Astrocyte (in vitro differentiated cells and primary cell): ENCODE measurements around the gene HS6ST2.

Experiments
- EZH2 ChIP-seq: IDR thresholded peaks from 2 replicates; pipeline ENCODE4 v1.6.1; 2012; ENCODE audit warnings: mild to moderate bottlenecking, low read length, inconsistent platforms; ENCODE audit not compliant: insufficient read depth
- TF ChIP-seq, protein P1 (sequence below): IDR thresholded peaks from 2 replicates; pipeline ENCODE4 v1.5.1; 2011; ENCODE audit warnings: low read depth, mild to moderate bottlenecking, inconsistent platforms, low read length, moderate library complexity; ENCODE audit not compliant: insufficient read depth

DNA sequence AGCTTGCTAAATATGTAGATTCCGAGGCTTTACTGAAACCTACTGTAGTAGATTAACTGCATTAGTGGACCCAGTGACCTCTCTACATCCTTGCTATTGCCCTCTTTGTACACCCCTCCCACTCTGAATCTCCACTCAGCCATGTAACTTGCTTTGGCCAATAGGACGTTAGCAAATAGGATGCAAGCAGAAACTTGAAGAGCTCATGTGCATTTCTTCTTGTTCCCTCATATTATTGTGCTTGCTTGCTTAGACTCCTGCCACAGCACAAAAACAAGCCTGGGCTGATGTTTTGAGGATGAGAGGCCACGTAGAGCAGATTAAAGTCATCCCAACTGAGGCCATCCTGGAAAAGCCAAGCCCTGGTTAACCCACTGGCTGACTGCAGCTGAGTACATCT is 147.9 kb downstream of the HS6ST2 start:
- TF ChIP-seq, protein P1, sequence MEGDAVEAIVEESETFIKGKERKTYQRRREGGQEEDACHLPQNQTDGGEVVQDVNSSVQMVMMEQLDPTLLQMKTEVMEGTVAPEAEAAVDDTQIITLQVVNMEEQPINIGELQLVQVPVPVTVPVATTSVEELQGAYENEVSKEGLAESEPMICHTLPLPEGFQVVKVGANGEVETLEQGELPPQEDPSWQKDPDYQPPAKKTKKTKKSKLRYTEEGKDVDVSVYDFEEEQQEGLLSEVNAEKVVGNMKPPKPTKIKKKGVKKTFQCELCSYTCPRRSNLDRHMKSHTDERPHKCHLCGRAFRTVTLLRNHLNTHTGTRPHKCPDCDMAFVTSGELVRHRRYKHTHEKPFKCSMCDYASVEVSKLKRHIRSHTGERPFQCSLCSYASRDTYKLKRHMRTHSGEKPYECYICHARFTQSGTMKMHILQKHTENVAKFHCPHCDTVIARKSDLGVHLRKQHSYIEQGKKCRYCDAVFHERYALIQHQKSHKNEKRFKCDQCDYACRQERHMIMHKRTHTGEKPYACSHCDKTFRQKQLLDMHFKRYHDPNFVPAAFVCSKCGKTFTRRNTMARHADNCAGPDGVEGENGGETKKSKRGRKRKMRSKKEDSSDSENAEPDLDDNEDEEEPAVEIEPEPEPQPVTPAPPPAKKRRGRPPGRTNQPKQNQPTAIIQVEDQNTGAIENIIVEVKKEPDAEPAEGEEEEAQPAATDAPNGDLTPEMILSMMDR: no peak
- no peak for TF ChIP-seq EZH2
